H1 (cell line): ENCODE data around the gene NFKB1. TPM values are rescaled to one million over a fixed set of nuclear protein-coding genes. Genes with fewer than 3 reads are reported as not detected.

Source experiments
- CTCF ChIA-PET: fragments of 300-600 bp; sonication (Branson Sonifier 250); formaldehyde crosslinking; loops from one replicate; lab custom pipeline; 2021; ENCODE audit not compliant: partially characterized antibody; lab: Charles Lee
- POLR2A ChIA-PET: fragments of 300-600 bp; sonication (Branson Sonifier 250); formaldehyde crosslinking; loops from one replicate; lab custom pipeline; 2021; ENCODE audit warnings: inconsistent platforms; ENCODE audit not compliant: partially characterized antibody; lab: Charles Lee
- DNase-seq, 2 experiments: peaks; one replicate each; pipeline versions ENCODE4 v3.0.0 to v3.0.0-alpha.2; 2010 to 2022; ENCODE audit warnings: low spot score in 2 of 2, low read depth in 1 of 2, mixed read lengths in 1 of 2
- FAIRE-seq: peaks from 2 replicates; lab custom pipeline; 2011; peaks lifted over from hg19 to GRCh38; lab: Jason Lieb, UNC
- H2AFZ ChIP-seq: 2 replicates; pipeline ENCODE4 v1.8.1; 2012; ENCODE audit warnings: low read length, inconsistent platforms
- H2AK5ac ChIP-seq: 2 replicates; pipeline ENCODE4 v1.6.1; 2013; ENCODE audit warnings: low read depth, low read length
- H2BK120ac ChIP-seq: replicated peaks from 2 replicates; pipeline ENCODE3; 2013; ENCODE audit warnings: low read depth, low read length, inconsistent platforms
- H2BK12ac ChIP-seq: 2 replicates; pipeline ENCODE4 v1.6.1; 2013; ENCODE audit warnings: low read depth, low read length
- H2BK15ac ChIP-seq: 2 replicates; pipeline ENCODE4 v1.6.1; 2013; ENCODE audit warnings: low read length
- H2BK20ac ChIP-seq: 2 replicates; pipeline ENCODE4 v1.6.1; 2013; ENCODE audit warnings: low read length
- H2BK5ac ChIP-seq: 2 replicates; pipeline ENCODE4 v1.6.1; 2013; ENCODE audit warnings: low read depth, low read length
- H3K14ac ChIP-seq: 2 replicates; pipeline ENCODE4 v1.6.1; 2013; ENCODE audit warnings: inconsistent platforms; ENCODE audit not compliant: insufficient read length
- H3K18ac ChIP-seq: 2 replicates; pipeline ENCODE4 v1.6.1; 2013; ENCODE audit warnings: low read length; ENCODE audit errors: extremely low read depth
- H3K23ac ChIP-seq: 2 replicates; pipeline ENCODE4 v1.6.1; 2013; ENCODE audit warnings: inconsistent platforms; ENCODE audit not compliant: insufficient read length
- H3K23me2 ChIP-seq: 2 replicates; pipeline ENCODE4 v1.6.1; 2013; ENCODE audit warnings: low read depth, low read length
- H3K27ac ChIP-seq: 2 replicates; pipeline ENCODE4 v1.6.1; 2011; ENCODE audit warnings: low read depth, low read length, inconsistent platforms
- H3K27me3 ChIP-seq, 4 experiments: replicated peaks in 1 of 4; 1 replicate in 1 of 4; 2 replicates in 3 of 4; pipeline versions ENCODE4 v1.6.1 to v1.8.1; 2011 to 2013; ENCODE audit warnings: low read length in 3 of 4, mild to moderate bottlenecking in 3 of 4, inconsistent platforms in 2 of 4, mixed read lengths in 2 of 4, moderate library complexity in 1 of 4; ENCODE audit not compliant: control insufficient read depth in 3 of 4, insufficient read depth in 3 of 4; ENCODE audit errors: extremely low read depth in 1 of 4
- H3K36me3 ChIP-seq, 4 experiments: 2 replicates each; pipeline versions ENCODE4 v1.6.1 to v1.8.1; 2011 to 2013; ENCODE audit warnings: mild to moderate bottlenecking in 4 of 4, low read length in 3 of 4, moderate library complexity in 2 of 4, control low read depth in 1 of 4, inconsistent platforms in 1 of 4; ENCODE audit not compliant: insufficient read depth in 4 of 4, control insufficient read depth in 2 of 4
- H3K4ac ChIP-seq: replicated peaks from 2 replicates; pipeline ENCODE3; 2013; ENCODE audit warnings: low read length, low read depth, mixed read lengths, inconsistent platforms; ENCODE audit not compliant: insufficient read length
- H3K4me1 ChIP-seq, 4 experiments: replicated peaks in 1 of 4; 1 replicate in 1 of 4; 2 replicates in 3 of 4; pipeline versions ENCODE4 v1.6.1 to v1.8.1; 2011 to 2013; ENCODE audit warnings: low read length in 3 of 4, inconsistent platforms in 2 of 4, mixed read lengths in 1 of 4; ENCODE audit not compliant: insufficient read depth in 4 of 4, control insufficient read depth in 3 of 4
- H3K4me2 ChIP-seq, 2 experiments: 2 replicates each; pipeline versions ENCODE4 v1.6.1 to v1.8.1; 2011 to 2013; ENCODE audit warnings: low read depth in 2 of 2, low read length in 2 of 2, control low read depth in 1 of 2, inconsistent platforms in 1 of 2, mild to moderate bottlenecking in 1 of 2; ENCODE audit not compliant: insufficient read depth in 1 of 2
- H3K4me3 ChIP-seq, 4 experiments: fragments of 200-600, 300-600 bp in 1 of 4; sonication (generic), shearing (Covaris generic), sonication (Bioruptor Twin) in 1 of 4; 2 replicates each; pipeline versions ENCODE4 v1.5.1 to v1.8.1; 2011 to 2016; ENCODE audit warnings: low read length in 4 of 4, low read depth in 3 of 4, control low read depth in 2 of 4, inconsistent platforms in 2 of 4, mild to moderate bottlenecking in 2 of 4, mixed read lengths in 1 of 4, moderate library complexity in 1 of 4; ENCODE audit not compliant: insufficient read depth in 2 of 4; ENCODE audit errors: extremely low read depth in 1 of 4
- H3K56ac ChIP-seq: replicated peaks from 2 replicates; pipeline ENCODE3; 2013; ENCODE audit warnings: low read depth, mild to moderate bottlenecking, mixed read lengths, low read length, inconsistent platforms; ENCODE audit not compliant: insufficient read length
- H3K79me1 ChIP-seq: 2 replicates; pipeline ENCODE4 v1.6.1; 2013; ENCODE audit warnings: low read depth, low read length, control low read depth
- H3K79me2 ChIP-seq, 2 experiments: 2 replicates each; pipeline versions ENCODE4 v1.6.1 to v1.8.1; 2012 to 2013; ENCODE audit warnings: low read length in 2 of 2, mild to moderate bottlenecking in 2 of 2, inconsistent platforms in 1 of 2; ENCODE audit not compliant: insufficient read depth in 2 of 2, control insufficient read depth in 1 of 2
- H3K9ac ChIP-seq, 4 experiments: replicated peaks in 1 of 4; 1 replicate in 1 of 4; 2 replicates in 3 of 4; pipeline versions ENCODE4 v1.6.1 to v1.8.1; 2011 to 2013; ENCODE audit warnings: low read depth in 3 of 4, low read length in 3 of 4, control low read depth in 2 of 4, mild to moderate bottlenecking in 2 of 4, moderate library complexity in 2 of 4, inconsistent platforms in 1 of 4; ENCODE audit errors: extremely low read depth in 1 of 4
- H3K9me3 ChIP-seq, 2 experiments: 2 replicates each; pipeline versions ENCODE4 v1.6.1 to v1.8.1; 2012 to 2013; ENCODE audit warnings: mild to moderate bottlenecking in 2 of 2, moderate library complexity in 2 of 2, control low read depth in 1 of 2, inconsistent platforms in 1 of 2, low read depth in 1 of 2, low read length in 1 of 2, mixed read lengths in 1 of 2; ENCODE audit not compliant: insufficient read depth in 2 of 2
- H4K20me1 ChIP-seq, 2 experiments: replicated peaks in 1 of 2; 2 replicates each; pipeline versions ENCODE3 to v1.8.1; 2011 to 2013; ENCODE audit warnings: inconsistent platforms in 2 of 2, low read length in 2 of 2, mild to moderate bottlenecking in 1 of 2; ENCODE audit not compliant: insufficient read depth in 2 of 2, control insufficient read depth in 1 of 2
- H4K5ac ChIP-seq: 2 replicates; pipeline ENCODE4 v1.6.1; 2013; ENCODE audit warnings: low read length, low read depth, mixed read lengths, inconsistent platforms; ENCODE audit not compliant: insufficient read length
- H4K8ac ChIP-seq: 2 replicates; pipeline ENCODE4 v1.8.0; 2013; ENCODE audit warnings: mild to moderate bottlenecking, moderate library complexity, low read length, inconsistent platforms; ENCODE audit not compliant: insufficient read depth; ENCODE audit errors: extremely low read depth
- H4K91ac ChIP-seq: replicated peaks from 2 replicates; pipeline ENCODE3; 2013; ENCODE audit warnings: low read length, mixed read lengths, inconsistent platforms; ENCODE audit not compliant: insufficient read length
- JUN ChIP-seq: IDR thresholded peaks from 2 replicates; pipeline ENCODE4 v1.6.1; 2011; ENCODE audit warnings: low read depth, mild to moderate bottlenecking, improper control_type of control experiment, low read length
- RXRA ChIP-seq: IDR thresholded peaks from 2 replicates; pipeline ENCODE4 v1.6.1; 2011; ENCODE audit warnings: low read depth, mild to moderate bottlenecking, low read length, moderate library complexity; ENCODE audit not compliant: insufficient read depth
- WGBS, 2 experiments: shearing (Covaris generic) in 1 of 2; methylation state at CpG; one replicate each; pipeline versions ENCODE4 v1.1.6 to v1.1.7; 2013 to 2015; ENCODE audit warnings: low lambda C conversion rate in 2 of 2, mixed read lengths in 2 of 2, inconsistent platforms in 1 of 2, low coverage in 1 of 2, missing lambda C conversion rate in 1 of 2; ENCODE audit not compliant: insufficient replicate concordance in 2 of 2, insufficient coverage in 1 of 2, insufficient read length in 1 of 2; ENCODE audit errors: extremely low coverage in 1 of 2, missing lambda C conversion rate in 1 of 2; 5-methylcytosine and 5-hydroxymethylcytosine counted together
- polyA plus RNA-seq, 7 experiments: library from polyadenylated mRNA; depleted of rRNA in 3 of 7; stranded (reverse) in 5 of 7; unstranded in 2 of 7; fragments of >200 nt in 5 of 7; fragments of 200-250 nt in 2 of 7; gene quantifications; 1 replicate in 5 of 7; 2 replicates in 1 of 7; 4 replicates in 1 of 7; pipeline versions ENCODE4 v1.2.1 to v1.2.3, GENCODE V29; 2011 to 2013; ENCODE audit warnings: missing spikeins in 2 of 7, mixed read lengths in 2 of 7
- total RNA-seq: library from RNA; stranded (reverse); fragmentation: NEBNext Ultra II Directional; extraction: Animal tissue kit (Norgen Biotek cat#: 25700); gene quantifications from 2 replicates; pipeline ENCODE4 v1.2.1, GENCODE V29; 2021

Gene NFKB1
- total and polyA plus RNA-seq, 2 of the 8 experiments (the other 6 are each of a cell fraction or from before 2014, with no cell fraction given): 2.9 to 6.8 TPM

GRCh38 chr4:102483120-102483519, 18.0 kb upstream of the NFKB1 start:
- 87% methylated on average over 12 of the region's 17 CpGs; no CpG with 5 or more reads in 1 of the 2 experiments for WGBS, 2 experiments
- no peak overlapping the region for H2BK120ac ChIP-seq
- no peak for DNase-seq
- no peaks in the 10 kb centered on the region for H3K79me2 ChIP-seq
- no peak for FAIRE-seq
- H4K8ac ChIP-seq: no peak overlapping the region
- H2BK12ac ChIP-seq: no peak overlapping the region
- H2BK5ac ChIP-seq: no peak overlapping the region
- no peak overlapping the region for H4K91ac ChIP-seq
- H3K4ac ChIP-seq: no peak overlapping the region
- CTCF ChIA-PET: interaction anchor here (1.4 to 1.7 kb wide), 3 partner anchors 10 to 17 kb away, joined by 3 to 5 read pairs (median 4); no protein-coding TSS in a partner anchor
- no peak overlapping the region for H3K27ac ChIP-seq
- H3K14ac ChIP-seq: no peak overlapping the region
- no peak overlapping the region for H2BK15ac ChIP-seq
- H3K27me3 ChIP-seq: no peaks in the 10 kb centered on the region
- H3K23me2 ChIP-seq: no peaks in the 10 kb centered on the region; the same call in 1 of the 2 replicates
- H3K23ac ChIP-seq: no peak overlapping the region
- H4K20me1 ChIP-seq: no peaks in the 10 kb centered on the region
- POLR2A ChIA-PET: no interaction called here
- no peak overlapping the region for H3K56ac ChIP-seq
- H3K79me1 ChIP-seq: no peaks in the 10 kb centered on the region
- no peak overlapping the region for H3K4me2 ChIP-seq
- H2AK5ac ChIP-seq: no peak overlapping the region
- H2BK20ac ChIP-seq: no peak overlapping the region
- no peak overlapping the region for H3K18ac ChIP-seq
- H3K4me3 ChIP-seq: no peak overlapping the region
- peaks cover 0 to 6% of the 10 kb centered on the region in 2 experiments; a peak in 1 of 4 replicates for H3K9me3 ChIP-seq
- no peak overlapping the region for H3K9ac ChIP-seq
- no peak overlapping the region for H2AFZ ChIP-seq
- H3K4me1 ChIP-seq: no peaks in the 10 kb centered on the region; a peak in 1 of 7 replicates
- H4K5ac ChIP-seq: no peak overlapping the region
- no peaks in the 10 kb centered on the region for H3K36me3 ChIP-seq
- TF ChIP-seq RXRA (no peak), JUN (no peak)
